GM12878 (cell line): ENCODE results near the gene DPY19L3.

ENCODE experiments used
- BHLHE40 ChIP-seq, 2 experiments: fragments of 450-650 bp in 1 of 2; IDR thresholded peaks; 2 replicates each; pipeline ENCODE4 v1.6.1; 2011 to 2017; ENCODE audit warnings: low read depth in 2 of 2, borderline replicate concordance in 1 of 2, improper control_type of control experiment in 1 of 2, low read length in 1 of 2, mild to moderate bottlenecking in 1 of 2
- CHD4 ChIP-seq: fragments of 200-600 bp; sonication (generic); IDR thresholded peaks from 2 replicates; pipeline ENCODE4 v1.6.1; 2016; ENCODE audit warnings: mild to moderate bottlenecking
- ETV6 ChIP-seq, 2 experiments: fragments of 450-650 bp in 1 of 2; IDR thresholded peaks in 1 of 2; conservative IDR thresholded peaks in 1 of 2; 2 replicates each; pipeline ENCODE4 v1.6.1; 2014; ENCODE audit warnings: antibody characterized with exemption in 1 of 2, borderline replicate concordance in 1 of 2, low read depth in 1 of 2, mild to moderate bottlenecking in 1 of 2, moderate library complexity in 1 of 2
- JUND ChIP-seq: IDR thresholded peaks from 2 replicates; pipeline ENCODE4 v1.6.1; 2012; ENCODE audit warnings: low read depth, mild to moderate bottlenecking, low read length, improper control_type of control experiment, moderate library complexity
- MXI1 ChIP-seq: fragments of 150-350 bp; IDR thresholded peaks from 2 replicates; pipeline ENCODE4 v1.6.1; 2011; ENCODE audit warnings: low read depth, mild to moderate bottlenecking, inconsistent platforms, low read length, improper control_type of control experiment
- POLR2AphosphoS2 ChIP-seq: IDR thresholded peaks from 2 replicates; pipeline ENCODE4 v1.6.1; 2011; ENCODE audit warnings: low read depth, mild to moderate bottlenecking, low read length, improper control_type of control experiment, moderate library complexity
- RAD21 ChIP-seq: IDR thresholded peaks from 2 replicates; pipeline ENCODE4 v1.6.1; 2011; ENCODE audit warnings: mild to moderate bottlenecking, low read depth, low read length, moderate library complexity; ENCODE audit not compliant: insufficient read depth
- RFX5 ChIP-seq: IDR thresholded peaks from 2 replicates; pipeline ENCODE4 v1.6.1; 2011; ENCODE audit warnings: low read depth, low read length, improper control_type of control experiment
- TCF12 ChIP-seq: IDR thresholded peaks from 2 replicates; pipeline ENCODE4 v1.6.1; 2011; ENCODE audit warnings: low read depth, mild to moderate bottlenecking, low read length
- ZNF24 ChIP-seq: fragments of 450-650 bp; IDR thresholded peaks from 2 replicates; pipeline ENCODE4 v1.6.1; 2017; ENCODE audit warnings: antibody characterized with exemption, mild to moderate bottlenecking
- TF ChIP-seq, protein P1 (sequence below), 3 experiments: IDR thresholded peaks in 2 of 3; conservative IDR thresholded peaks in 1 of 3; 2 replicates each; pipeline ENCODE4 v1.5.1; 2011; ENCODE audit warnings: low read depth in 3 of 3, low read length in 3 of 3, mild to moderate bottlenecking in 3 of 3, control low read depth in 2 of 3, moderate library complexity in 2 of 3, inconsistent platforms in 1 of 3, mixed read lengths in 1 of 3; ENCODE audit not compliant: control insufficient read depth in 2 of 3, insufficient read depth in 1 of 3; ENCODE audit errors: extremely low read depth in 1 of 3
- TF ChIP-seq, protein P2 (sequence below): IDR thresholded peaks from 2 replicates; pipeline ENCODE4 v1.6.1; 2012; ENCODE audit warnings: mild to moderate bottlenecking, low read depth, low read length
- TF ChIP-seq, protein P3 (sequence below): IDR thresholded peaks from 2 replicates; pipeline ENCODE4 v1.6.1; 2012; ENCODE audit warnings: low read depth, low read length, improper control_type of control experiment
- TF ChIP-seq, protein P4 (sequence below): fragments of 450-650 bp; formaldehyde crosslinking; IDR thresholded peaks from 2 replicates; pipeline ENCODE4 v1.4.0; 2020; ENCODE audit warnings: mild to moderate bottlenecking, moderate library complexity

DNA sequence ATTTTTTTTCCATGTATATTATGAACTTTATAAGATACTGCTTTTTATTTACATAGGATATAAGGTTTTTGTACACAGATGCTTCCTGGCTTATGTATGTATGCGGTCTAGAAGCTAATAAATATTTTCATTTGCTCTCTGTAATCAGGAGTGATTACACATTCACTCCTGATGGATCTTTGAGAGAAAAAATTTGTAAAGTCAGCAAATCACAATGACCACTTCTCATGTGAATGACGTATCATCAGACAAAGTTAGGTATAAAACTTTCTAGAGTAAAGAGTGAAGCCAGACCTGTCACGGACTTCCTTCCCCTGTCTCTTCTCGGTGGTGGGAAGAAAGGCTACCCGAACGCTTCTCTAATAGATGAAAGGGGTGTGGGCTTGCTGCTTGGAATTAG is 31.1 kb downstream of the DPY19L3 start:
- TF ChIP-seq, protein P1, sequence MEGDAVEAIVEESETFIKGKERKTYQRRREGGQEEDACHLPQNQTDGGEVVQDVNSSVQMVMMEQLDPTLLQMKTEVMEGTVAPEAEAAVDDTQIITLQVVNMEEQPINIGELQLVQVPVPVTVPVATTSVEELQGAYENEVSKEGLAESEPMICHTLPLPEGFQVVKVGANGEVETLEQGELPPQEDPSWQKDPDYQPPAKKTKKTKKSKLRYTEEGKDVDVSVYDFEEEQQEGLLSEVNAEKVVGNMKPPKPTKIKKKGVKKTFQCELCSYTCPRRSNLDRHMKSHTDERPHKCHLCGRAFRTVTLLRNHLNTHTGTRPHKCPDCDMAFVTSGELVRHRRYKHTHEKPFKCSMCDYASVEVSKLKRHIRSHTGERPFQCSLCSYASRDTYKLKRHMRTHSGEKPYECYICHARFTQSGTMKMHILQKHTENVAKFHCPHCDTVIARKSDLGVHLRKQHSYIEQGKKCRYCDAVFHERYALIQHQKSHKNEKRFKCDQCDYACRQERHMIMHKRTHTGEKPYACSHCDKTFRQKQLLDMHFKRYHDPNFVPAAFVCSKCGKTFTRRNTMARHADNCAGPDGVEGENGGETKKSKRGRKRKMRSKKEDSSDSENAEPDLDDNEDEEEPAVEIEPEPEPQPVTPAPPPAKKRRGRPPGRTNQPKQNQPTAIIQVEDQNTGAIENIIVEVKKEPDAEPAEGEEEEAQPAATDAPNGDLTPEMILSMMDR (IDR thresholded peaks at IDR 0.05 in 2 of 3, conservative IDR thresholded peaks at IDR 0.05 in 1 of 3; ENCODE audit: control insufficient read depth in 2 of 3, extremely low read depth in 1 of 3, insufficient read depth in 1 of 3, low read depth in 3 of 3, low read length in 3 of 3), result no peak
- TF ChIP-seq JUND, result no peak
- no peak for TF ChIP-seq TCF12
- TF ChIP-seq CHD4, result no peak
- no peak for TF ChIP-seq MXI1
- TF ChIP-seq, protein P2, sequence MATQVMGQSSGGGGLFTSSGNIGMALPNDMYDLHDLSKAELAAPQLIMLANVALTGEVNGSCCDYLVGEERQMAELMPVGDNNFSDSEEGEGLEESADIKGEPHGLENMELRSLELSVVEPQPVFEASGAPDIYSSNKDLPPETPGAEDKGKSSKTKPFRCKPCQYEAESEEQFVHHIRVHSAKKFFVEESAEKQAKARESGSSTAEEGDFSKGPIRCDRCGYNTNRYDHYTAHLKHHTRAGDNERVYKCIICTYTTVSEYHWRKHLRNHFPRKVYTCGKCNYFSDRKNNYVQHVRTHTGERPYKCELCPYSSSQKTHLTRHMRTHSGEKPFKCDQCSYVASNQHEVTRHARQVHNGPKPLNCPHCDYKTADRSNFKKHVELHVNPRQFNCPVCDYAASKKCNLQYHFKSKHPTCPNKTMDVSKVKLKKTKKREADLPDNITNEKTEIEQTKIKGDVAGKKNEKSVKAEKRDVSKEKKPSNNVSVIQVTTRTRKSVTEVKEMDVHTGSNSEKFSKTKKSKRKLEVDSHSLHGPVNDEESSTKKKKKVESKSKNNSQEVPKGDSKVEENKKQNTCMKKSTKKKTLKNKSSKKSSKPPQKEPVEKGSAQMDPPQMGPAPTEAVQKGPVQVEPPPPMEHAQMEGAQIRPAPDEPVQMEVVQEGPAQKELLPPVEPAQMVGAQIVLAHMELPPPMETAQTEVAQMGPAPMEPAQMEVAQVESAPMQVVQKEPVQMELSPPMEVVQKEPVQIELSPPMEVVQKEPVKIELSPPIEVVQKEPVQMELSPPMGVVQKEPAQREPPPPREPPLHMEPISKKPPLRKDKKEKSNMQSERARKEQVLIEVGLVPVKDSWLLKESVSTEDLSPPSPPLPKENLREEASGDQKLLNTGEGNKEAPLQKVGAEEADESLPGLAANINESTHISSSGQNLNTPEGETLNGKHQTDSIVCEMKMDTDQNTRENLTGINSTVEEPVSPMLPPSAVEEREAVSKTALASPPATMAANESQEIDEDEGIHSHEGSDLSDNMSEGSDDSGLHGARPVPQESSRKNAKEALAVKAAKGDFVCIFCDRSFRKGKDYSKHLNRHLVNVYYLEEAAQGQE, result no peak
- no peak for TF ChIP-seq RAD21
- TF ChIP-seq BHLHE40 (IDR thresholded peaks at IDR 0.05; ENCODE audit: borderline replicate concordance in 1 of 2, low read depth in 2 of 2, low read length in 1 of 2), result no peak
- TF ChIP-seq ETV6 (conservative IDR thresholded peaks at IDR 0.05 in 1 of 2, IDR thresholded peaks at IDR 0.05 in 1 of 2; ENCODE audit: borderline replicate concordance in 1 of 2, low read depth in 1 of 2), result no peak
- TF ChIP-seq, protein P3, sequence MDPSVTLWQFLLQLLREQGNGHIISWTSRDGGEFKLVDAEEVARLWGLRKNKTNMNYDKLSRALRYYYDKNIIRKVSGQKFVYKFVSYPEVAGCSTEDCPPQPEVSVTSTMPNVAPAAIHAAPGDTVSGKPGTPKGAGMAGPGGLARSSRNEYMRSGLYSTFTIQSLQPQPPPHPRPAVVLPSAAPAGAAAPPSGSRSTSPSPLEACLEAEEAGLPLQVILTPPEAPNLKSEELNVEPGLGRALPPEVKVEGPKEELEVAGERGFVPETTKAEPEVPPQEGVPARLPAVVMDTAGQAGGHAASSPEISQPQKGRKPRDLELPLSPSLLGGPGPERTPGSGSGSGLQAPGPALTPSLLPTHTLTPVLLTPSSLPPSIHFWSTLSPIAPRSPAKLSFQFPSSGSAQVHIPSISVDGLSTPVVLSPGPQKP, result no peak
- TF ChIP-seq, protein P4, sequence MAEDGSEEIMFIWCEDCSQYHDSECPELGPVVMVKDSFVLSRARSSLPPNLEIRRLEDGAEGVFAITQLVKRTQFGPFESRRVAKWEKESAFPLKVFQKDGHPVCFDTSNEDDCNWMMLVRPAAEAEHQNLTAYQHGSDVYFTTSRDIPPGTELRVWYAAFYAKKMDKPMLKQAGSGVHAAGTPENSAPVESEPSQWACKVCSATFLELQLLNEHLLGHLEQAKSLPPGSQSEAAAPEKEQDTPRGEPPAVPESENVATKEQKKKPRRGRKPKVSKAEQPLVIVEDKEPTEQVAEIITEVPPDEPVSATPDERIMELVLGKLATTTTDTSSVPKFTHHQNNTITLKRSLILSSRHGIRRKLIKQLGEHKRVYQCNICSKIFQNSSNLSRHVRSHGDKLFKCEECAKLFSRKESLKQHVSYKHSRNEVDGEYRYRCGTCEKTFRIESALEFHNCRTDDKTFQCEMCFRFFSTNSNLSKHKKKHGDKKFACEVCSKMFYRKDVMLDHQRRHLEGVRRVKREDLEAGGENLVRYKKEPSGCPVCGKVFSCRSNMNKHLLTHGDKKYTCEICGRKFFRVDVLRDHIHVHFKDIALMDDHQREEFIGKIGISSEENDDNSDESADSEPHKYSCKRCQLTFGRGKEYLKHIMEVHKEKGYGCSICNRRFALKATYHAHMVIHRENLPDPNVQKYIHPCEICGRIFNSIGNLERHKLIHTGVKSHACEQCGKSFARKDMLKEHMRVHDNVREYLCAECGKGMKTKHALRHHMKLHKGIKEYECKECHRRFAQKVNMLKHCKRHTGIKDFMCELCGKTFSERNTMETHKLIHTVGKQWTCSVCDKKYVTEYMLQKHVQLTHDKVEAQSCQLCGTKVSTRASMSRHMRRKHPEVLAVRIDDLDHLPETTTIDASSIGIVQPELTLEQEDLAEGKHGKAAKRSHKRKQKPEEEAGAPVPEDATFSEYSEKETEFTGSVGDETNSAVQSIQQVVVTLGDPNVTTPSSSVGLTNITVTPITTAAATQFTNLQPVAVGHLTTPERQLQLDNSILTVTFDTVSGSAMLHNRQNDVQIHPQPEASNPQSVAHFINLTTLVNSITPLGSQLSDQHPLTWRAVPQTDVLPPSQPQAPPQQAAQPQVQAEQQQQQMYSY, result no peak
- TF ChIP-seq POLR2AphosphoS2, result no peak
- no peak for TF ChIP-seq RFX5
- TF ChIP-seq ZNF24, result no peak
